K562 (cell line): ENCODE results near the gene BOC. TPM values are rescaled to one million over a fixed set of nuclear protein-coding genes. Genes with fewer than 3 reads are reported as not detected.

Experiments used
- ATAC-seq: fragments of 200-7000 bp; cut with Tn5 transposase; 3 replicates; pipeline ENCODE4 v1.9.1; 2020; ENCODE audit warnings: moderate library complexity
- BruUV-seq: library from RNA; stranded (reverse); fragments of 400-500 nt; replicated peaks from 2 replicates; lab custom pipeline; 2021; lab: Mats Ljungman, UMichigan
- CTCF ChIA-PET: fragments of 300-600 bp; formaldehyde crosslinking; extraction: SDS; loops from one replicate; lab custom pipeline; 2021; ENCODE audit warnings: low intra/inter-chr PET ratio; lab: Yijun Ruan, JAX
- POLR2A ChIA-PET: fragments of 300-600, 350-650 bp; sonication (Branson Sonifier 250); formaldehyde crosslinking; extraction: SDS; loops from one replicate; lab custom pipeline; 2021; ENCODE audit warnings: antibody characterized with exemption, inconsistent platforms; lab: Yijun Ruan, JAX
- DNase-seq, 4 experiments: peaks; one replicate each; pipeline versions ENCODE4 v3.0.0 to v3.0.0-alpha.2; 2011 to 2018; ENCODE audit warnings: low spot score in 3 of 4, mixed read lengths in 3 of 4; ENCODE audit errors: extremely low read depth in 1 of 4
- FAIRE-seq: peaks from 2 replicates; lab custom pipeline; 2011; peaks lifted over from hg19 to GRCh38; lab: Jason Lieb, UNC
- H2AFZ ChIP-seq: 2 replicates; pipeline ENCODE4 v1.6.0; 2011; ENCODE audit warnings: low read depth, low read length, control low read depth, inconsistent platforms
- H3K27ac ChIP-seq: fragments of 200-600 bp; 3 replicates; pipeline ENCODE4 v1.8.0; 2011; ENCODE audit warnings: low read depth, mild to moderate bottlenecking, control low read depth, inconsistent platforms, low read length, moderate library complexity, mixed read lengths; ENCODE audit errors: extremely low read depth
- H3K27me3 ChIP-seq, 2 experiments: fragments of 300-600 bp in 1 of 2; 2 replicates in 1 of 2; 3 replicates in 1 of 2; pipeline versions ENCODE4 v1.6.0 to v1.8.0; 2011; ENCODE audit warnings: inconsistent platforms in 2 of 2, low read length in 2 of 2, mild to moderate bottlenecking in 1 of 2, mixed read lengths in 1 of 2, moderate library complexity in 1 of 2; ENCODE audit not compliant: control insufficient read depth in 2 of 2, insufficient read depth in 2 of 2
- H3K36me3 ChIP-seq: fragments of 300-600 bp; 3 replicates; pipeline ENCODE4 v1.8.0; 2011; ENCODE audit warnings: mild to moderate bottlenecking, low read length, inconsistent platforms; ENCODE audit not compliant: control insufficient read depth, insufficient read depth
- H3K4me1 ChIP-seq, 2 experiments: fragments of 200-600 bp in 1 of 2; replicated peaks in 1 of 2; 2 replicates in 1 of 2; 3 replicates in 1 of 2; pipeline versions ENCODE4 v1.5.1 to v1.8.0; 2011; ENCODE audit warnings: inconsistent platforms in 2 of 2, low read length in 2 of 2, mild to moderate bottlenecking in 1 of 2, mixed read lengths in 1 of 2, moderate library complexity in 1 of 2; ENCODE audit not compliant: control insufficient read depth in 2 of 2, insufficient read depth in 2 of 2
- H3K4me2 ChIP-seq: 2 replicates; pipeline ENCODE4 v1.6.1; 2011; ENCODE audit warnings: low read length, control low read depth, inconsistent platforms, mixed read lengths; ENCODE audit not compliant: insufficient read depth
- H3K4me3 ChIP-seq: fragments of 200-600 bp; sonication (generic), shearing (Covaris generic); 2 replicates; pipeline ENCODE4 v1.5.1; 2016; ENCODE audit warnings: control low read depth, inconsistent platforms
- H3K79me2 ChIP-seq: fragments of 200-600 bp; 3 replicates; pipeline ENCODE4 v1.8.0; 2011; ENCODE audit warnings: low read length, inconsistent platforms; ENCODE audit not compliant: control insufficient read depth, insufficient read depth
- H3K9ac ChIP-seq, 2 experiments: 2 replicates each; pipeline versions ENCODE4 v1.6.0 to v1.6.1; 2011; ENCODE audit warnings: low read depth in 2 of 2, low read length in 2 of 2, control low read depth in 1 of 2, inconsistent platforms in 1 of 2, mild to moderate bottlenecking in 1 of 2, mixed read lengths in 1 of 2; ENCODE audit not compliant: insufficient read depth in 1 of 2
- H3K9me1 ChIP-seq: one replicate; pipeline ENCODE4 v1.6.0; 2011; ENCODE audit warnings: inconsistent platforms, mild to moderate bottlenecking, low read length, moderate library complexity; ENCODE audit not compliant: control insufficient read depth, insufficient read depth
- H3K9me3 ChIP-seq: replicated peaks from 2 replicates; pipeline ENCODE4 v1.5.1; 2011; ENCODE audit warnings: low read depth, low read length, inconsistent platforms; ENCODE audit not compliant: control insufficient read depth, insufficient read depth
- H4K20me1 ChIP-seq: replicated peaks from 2 replicates; pipeline ENCODE4 v1.6.1; 2011; ENCODE audit warnings: low read length, inconsistent platforms, mixed read lengths; ENCODE audit not compliant: control insufficient read depth, insufficient read depth
- BRCA1 ChIP-seq, 2 experiments: fragments of 450-650 bp in 1 of 2; sonication (generic) in 1 of 2; formaldehyde crosslinking in 1 of 2; IDR thresholded peaks; 2 replicates each; pipeline versions ENCODE4 v1.5.0 to v1.6.1; 2017 to 2020; ENCODE audit warnings: mild to moderate bottlenecking in 1 of 2, missing genetic modification reagents in 1 of 2
- SMAD2 ChIP-seq: fragments of 150-350 bp; IDR thresholded peaks from 2 replicates; pipeline ENCODE4 v1.6.1; 2014; ENCODE audit warnings: low read depth, mild to moderate bottlenecking, low read length
- SP2 ChIP-seq: IDR thresholded peaks from 2 replicates; pipeline ENCODE4 v1.6.1; 2011; ENCODE audit warnings: mild to moderate bottlenecking, low read depth, low read length, moderate library complexity; ENCODE audit not compliant: poor library complexity, severe bottlenecking; ENCODE audit errors: extremely low read depth
- SRSF1 ChIP-seq: fragments of 200-400 bp; formaldehyde crosslinking; IDR thresholded peaks from 2 replicates; pipeline ENCODE4 v1.6.1; 2017; ENCODE audit warnings: mild to moderate bottlenecking, low read depth, low read length, moderate library complexity
- TAF7 ChIP-seq: fragments of 450-650 bp; IDR thresholded peaks from 2 replicates; pipeline ENCODE4 v1.6.1; 2016; ENCODE audit warnings: missing genetic modification characterization, missing compliant biosample characterization
- U2AF1 ChIP-seq: fragments of 200-400 bp; formaldehyde crosslinking; optimal IDR thresholded peaks from 2 replicates; pipeline ENCODE3; 2017; ENCODE audit warnings: mild to moderate bottlenecking, low read depth, low read length, moderate library complexity
- WGBS: fragments of 100-300 bp; shearing (Covaris generic); methylation state at CpG from one replicate; pipeline ENCODE4 v1.1.6; 2016; ENCODE audit warnings: low coverage, mixed read lengths; ENCODE audit not compliant: insufficient coverage; ENCODE audit errors: missing lambda C conversion rate; 5-methylcytosine and 5-hydroxymethylcytosine counted together
- in situ Hi-C: fragments of 300-500 bp; cut with MboI; formaldehyde crosslinking; loops from 4 replicates; pipeline ENCODE4 v1.15.0; 2018; ENCODE audit warnings: inconsistent platforms, mixed read lengths
- intact Hi-C: fragments of 100-400 bp; cut with micrococcal nuclease; formaldehyde crosslinking; loops from 2 replicates; pipeline ENCODE4 v1.14.2; 2022
- polyA plus RNA-seq, 8 experiments: library from polyadenylated mRNA; depleted of rRNA in 4 of 8; stranded (reverse) in 5 of 8; unstranded in 3 of 8; fragments of >200 nt; fragmentation: Nextera tagmentation in 2 of 8; fragmentation: Illumina TruSeq in 1 of 8; extraction: Ambion mirVana in 2 of 8; extraction: Trizol in 1 of 8; gene quantifications; 2 replicates each; pipeline versions ENCODE4 v1.2.1 to v1.2.3, GENCODE V29; 2011 to 2014; ENCODE audit warnings: inconsistent platforms in 1 of 8, missing spikeins in 1 of 8
- total RNA-seq, 7 experiments: library from RNA; depleted of rRNA in 6 of 7; stranded (reverse); fragments of >200 nt in 6 of 7; fragmentation: Illumina TruSeq in 2 of 7; extraction: Trizol in 2 of 7; gene quantifications; 2 replicates each; pipeline versions ENCODE4 v1.2.1 to v1.2.3, GENCODE V29; 2011 to 2021; ENCODE audit warnings: low replicate concordance in 1 of 7
- TF ChIP-seq, protein P1 (sequence below): fragments of 450-650 bp; formaldehyde crosslinking; conservative IDR thresholded peaks from 2 replicates; pipeline ENCODE4 v1.4.0; 2022; ENCODE audit warnings: mild to moderate bottlenecking, missing genetic modification characterization
- TF ChIP-seq, protein P2 (sequence below): fragments of 250-450 bp; sonication (Bioruptor Pico); IDR thresholded peaks from 2 replicates; pipeline ENCODE4 v1.4.0; 2020; ENCODE audit warnings: mild to moderate bottlenecking, moderate library complexity
- TF ChIP-seq, protein P3 (sequence below), 2 experiments: fragments of 450-650 bp; IDR thresholded peaks; 2 replicates each; pipeline ENCODE4 v1.6.1; 2016

The BOC gene
- total and polyA plus RNA-seq, 9 of the 15 experiments (the other 6 are each of a cell fraction or from before 2014, with no cell fraction given) = not detected

DNA sequence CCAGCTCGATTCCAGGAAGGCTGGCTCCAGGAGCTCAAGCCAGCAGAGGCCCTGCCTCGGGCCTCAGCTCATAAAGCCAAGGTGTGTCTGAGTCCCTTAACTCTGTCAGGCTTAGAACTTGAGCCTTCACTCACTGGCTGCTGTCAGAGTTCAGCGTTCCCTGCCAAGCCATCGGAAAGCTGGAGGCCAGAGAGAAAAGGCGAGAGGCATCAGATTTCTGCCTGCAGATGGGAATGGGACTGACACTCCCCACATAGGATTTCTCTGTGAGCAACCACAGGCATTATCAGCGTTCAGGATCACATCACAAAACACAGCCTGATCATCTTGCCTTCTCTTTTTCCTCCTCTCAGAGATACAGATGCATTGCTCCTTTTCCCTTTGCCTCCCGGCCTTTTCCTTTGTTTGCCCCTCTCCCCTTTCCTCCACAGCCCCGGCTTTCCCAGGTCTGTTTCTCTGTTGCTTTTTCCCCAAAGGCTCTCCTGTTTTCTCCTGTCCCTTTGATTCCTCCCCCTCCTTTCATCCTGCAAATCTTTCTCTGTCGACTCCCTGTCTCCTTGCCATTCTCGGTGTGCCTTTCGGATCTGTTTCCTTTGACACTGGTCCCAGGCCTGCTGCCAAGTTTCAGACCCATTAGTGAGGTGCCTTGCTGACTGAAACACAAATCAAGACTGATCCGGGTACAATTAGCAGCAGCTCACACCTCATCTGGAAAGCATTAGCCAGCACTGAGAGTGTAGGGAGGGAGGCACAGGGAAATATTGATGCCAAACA lies 44.5 kb upstream of the BOC start (continued):
- TF ChIP-seq BRCA1 (IDR thresholded peaks at IDR 0.05) (no peak), BRCA1 (CRISPR knock-in tag; IDR thresholded peaks at IDR 0.05) (no peak)

DNA sequence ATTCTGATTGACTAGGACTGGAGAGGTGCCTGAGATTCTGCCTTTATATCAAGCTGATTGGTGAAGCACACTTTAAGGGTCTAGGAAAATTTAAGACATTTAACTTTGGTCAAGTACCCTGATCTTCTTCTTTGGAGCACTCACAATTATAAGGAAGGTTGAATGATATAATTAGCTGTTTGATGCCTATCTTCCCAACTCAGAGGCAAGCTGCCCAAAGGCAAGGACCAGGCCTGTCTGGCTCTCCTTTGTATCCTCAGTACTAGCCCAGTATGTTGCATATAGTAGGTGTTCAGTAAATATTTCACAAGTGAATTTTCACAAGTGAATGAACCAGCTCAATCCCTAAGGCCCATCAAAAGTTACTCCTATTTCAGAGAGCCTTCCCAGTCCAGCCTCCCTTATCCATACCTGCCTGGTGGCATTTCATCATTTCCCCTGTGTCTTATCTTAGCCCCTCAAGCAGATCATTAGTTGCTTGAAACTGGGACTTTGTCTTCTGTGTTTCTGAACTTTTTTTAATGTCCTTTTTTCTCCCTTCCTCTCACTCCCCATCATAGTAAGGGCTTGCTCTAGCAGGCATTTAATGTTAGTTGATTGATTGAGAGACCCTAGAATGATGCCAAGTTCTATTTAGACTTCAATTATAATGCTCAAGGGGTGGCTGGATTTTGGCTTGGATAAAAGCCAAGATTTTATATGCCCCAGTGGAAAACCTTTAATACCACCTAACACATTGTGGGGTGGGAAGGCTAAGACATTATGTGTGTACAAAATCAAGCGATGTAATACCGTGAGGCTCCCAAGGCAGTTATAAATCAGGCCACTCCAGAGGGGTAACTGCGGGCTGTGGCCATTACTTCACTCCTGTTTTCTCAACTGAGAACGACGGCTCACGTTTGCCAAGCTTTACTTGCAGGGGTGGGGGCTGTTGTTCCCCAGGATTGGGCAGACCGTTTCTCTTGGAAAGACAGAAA lies 43.2 kb upstream of the BOC start:
- no TSS peak for BruUV-seq
- Histone ChIP-seq H3K9me3 (no peaks in the 10 kb centered on the region), H3K27me3 (peaks cover 0 to 6% of the 10 kb centered on the region in 2 experiments; a peak in 2 of 5 replicates), H3K9me1 (no peaks in the 10 kb centered on the region), H3K4me1 (no peaks in the 10 kb centered on the region), H3K79me2 (no peaks in the 10 kb centered on the region), H3K27ac (no peak overlapping the region), H4K20me1 (no peaks in the 10 kb centered on the region), H2AFZ (no peak overlapping the region), H3K36me3 (no peaks in the 10 kb centered on the region), H3K9ac (no peak overlapping the region), H3K4me2 (no peak overlapping the region), H3K4me3 (no peak overlapping the region)
- DNase-seq (no peak), FAIRE-seq (no peak), ATAC-seq (no peak)
- in situ Hi-C loops (no loop called here), intact Hi-C loops (no loop called here)
- 0% methylated on average over 7 of the region's 7 CpGs for WGBS
- CTCF ChIA-PET = no interaction called here
- POLR2A ChIA-PET = no interaction called here
- TF ChIP-seq SRSF1 = no peak
- TF ChIP-seq U2AF1 = no peak
- TF ChIP-seq SMAD2 = no peak
- TF ChIP-seq, protein P1, sequence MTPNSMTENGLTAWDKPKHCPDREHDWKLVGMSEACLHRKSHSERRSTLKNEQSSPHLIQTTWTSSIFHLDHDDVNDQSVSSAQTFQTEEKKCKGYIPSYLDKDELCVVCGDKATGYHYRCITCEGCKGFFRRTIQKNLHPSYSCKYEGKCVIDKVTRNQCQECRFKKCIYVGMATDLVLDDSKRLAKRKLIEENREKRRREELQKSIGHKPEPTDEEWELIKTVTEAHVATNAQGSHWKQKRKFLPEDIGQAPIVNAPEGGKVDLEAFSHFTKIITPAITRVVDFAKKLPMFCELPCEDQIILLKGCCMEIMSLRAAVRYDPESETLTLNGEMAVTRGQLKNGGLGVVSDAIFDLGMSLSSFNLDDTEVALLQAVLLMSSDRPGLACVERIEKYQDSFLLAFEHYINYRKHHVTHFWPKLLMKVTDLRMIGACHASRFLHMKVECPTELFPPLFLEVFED (CRISPR knock-in tag) = no peak
- no peak for TF ChIP-seq TAF7 (tag)
- TF ChIP-seq, protein P2, sequence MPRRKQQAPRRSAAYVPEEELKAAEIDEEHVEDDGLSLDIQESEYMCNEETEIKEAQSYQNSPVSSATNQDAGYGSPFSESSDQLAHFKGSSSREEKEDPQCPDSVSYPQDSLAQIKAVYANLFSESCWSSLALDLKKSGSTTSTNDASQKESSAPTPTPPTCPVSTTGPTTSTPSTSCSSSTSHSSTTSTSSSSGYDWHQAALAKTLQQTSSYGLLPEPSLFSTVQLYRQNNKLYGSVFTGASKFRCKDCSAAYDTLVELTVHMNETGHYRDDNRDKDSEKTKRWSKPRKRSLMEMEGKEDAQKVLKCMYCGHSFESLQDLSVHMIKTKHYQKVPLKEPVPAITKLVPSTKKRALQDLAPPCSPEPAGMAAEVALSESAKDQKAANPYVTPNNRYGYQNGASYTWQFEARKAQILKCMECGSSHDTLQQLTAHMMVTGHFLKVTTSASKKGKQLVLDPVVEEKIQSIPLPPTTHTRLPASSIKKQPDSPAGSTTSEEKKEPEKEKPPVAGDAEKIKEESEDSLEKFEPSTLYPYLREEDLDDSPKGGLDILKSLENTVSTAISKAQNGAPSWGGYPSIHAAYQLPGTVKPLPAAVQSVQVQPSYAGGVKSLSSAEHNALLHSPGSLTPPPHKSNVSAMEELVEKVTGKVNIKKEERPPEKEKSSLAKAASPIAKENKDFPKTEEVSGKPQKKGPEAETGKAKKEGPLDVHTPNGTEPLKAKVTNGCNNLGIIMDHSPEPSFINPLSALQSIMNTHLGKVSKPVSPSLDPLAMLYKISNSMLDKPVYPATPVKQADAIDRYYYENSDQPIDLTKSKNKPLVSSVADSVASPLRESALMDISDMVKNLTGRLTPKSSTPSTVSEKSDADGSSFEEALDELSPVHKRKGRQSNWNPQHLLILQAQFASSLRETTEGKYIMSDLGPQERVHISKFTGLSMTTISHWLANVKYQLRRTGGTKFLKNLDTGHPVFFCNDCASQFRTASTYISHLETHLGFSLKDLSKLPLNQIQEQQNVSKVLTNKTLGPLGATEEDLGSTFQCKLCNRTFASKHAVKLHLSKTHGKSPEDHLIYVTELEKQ (CRISPR knock-in tag) = no peak
- TF ChIP-seq SP2 = no peak
- TF ChIP-seq, protein P3, sequence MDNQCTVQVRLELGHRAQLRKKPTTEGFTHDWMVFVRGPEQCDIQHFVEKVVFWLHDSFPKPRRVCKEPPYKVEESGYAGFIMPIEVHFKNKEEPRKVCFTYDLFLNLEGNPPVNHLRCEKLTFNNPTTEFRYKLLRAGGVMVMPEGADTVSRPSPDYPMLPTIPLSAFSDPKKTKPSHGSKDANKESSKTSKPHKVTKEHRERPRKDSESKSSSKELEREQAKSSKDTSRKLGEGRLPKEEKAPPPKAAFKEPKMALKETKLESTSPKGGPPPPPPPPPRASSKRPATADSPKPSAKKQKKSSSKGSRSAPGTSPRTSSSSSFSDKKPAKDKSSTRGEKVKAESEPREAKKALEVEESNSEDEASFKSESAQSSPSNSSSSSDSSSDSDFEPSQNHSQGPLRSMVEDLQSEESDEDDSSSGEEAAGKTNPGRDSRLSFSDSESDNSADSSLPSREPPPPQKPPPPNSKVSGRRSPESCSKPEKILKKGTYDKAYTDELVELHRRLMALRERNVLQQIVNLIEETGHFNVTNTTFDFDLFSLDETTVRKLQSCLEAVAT (IDR thresholded peaks at IDR 0.05) = no peak
